ENCODE measurements around the gene ERC2. TPM values are rescaled to one million over a fixed set of nuclear protein-coding genes. Genes with fewer than 3 reads are reported as not detected.

The ERC2 gene
- total and polyA plus RNA-seq, 2 donors (not counting 3 experiments of a cell fraction or from before 2014, with no cell fraction given): 5.6 to 15.5 TPM

GRCh38 chr3:55884491-55885285, 583.6 kb downstream of the ERC2 start:
- no TSS peak for BruUV-seq (replicated peaks)
- Histone ChIP-seq H3K27me3 (ENCODE audit: control insufficient read depth in 2 of 2, insufficient read depth in 2 of 2, low read length in 2 of 2) (no peaks in the 10 kb centered on the region), H3K9me3 (replicated peaks; ENCODE audit: control insufficient read depth, insufficient read depth, low read length) (no peaks in the 10 kb centered on the region), H3K9ac (replicated peaks; ENCODE audit: extremely low read depth, insufficient read depth, low read length) (no peak overlapping the region), H4K20me1 (replicated peaks; ENCODE audit: control insufficient read depth, extremely low read depth, insufficient read depth, low read length) (no peaks in the 10 kb centered on the region), H3K4me1 (ENCODE audit: control insufficient read depth, extremely low read depth, insufficient read depth, low read length) (peaks cover 15% of the 10 kb centered on the region), H3K36me3 (ENCODE audit: control insufficient read depth in 2 of 2, extremely low read depth in 1 of 2, insufficient read depth in 2 of 2, low read length in 2 of 2) (no peaks in the 10 kb centered on the region), H3K27ac (ENCODE audit: insufficient read depth, low read depth, low read length) (no peak overlapping the region), H2AFZ (ENCODE audit: low read depth, low read length) (no peak overlapping the region), H3K4me3 (replicated peaks in 1 of 3; ENCODE audit: insufficient read depth in 1 of 3, low read depth in 1 of 3, low read length in 3 of 3) (no peak overlapping the region), H3K4me2 (ENCODE audit: insufficient read depth, low read length) (no peak overlapping the region), H3K79me2 (ENCODE audit: control insufficient read depth, insufficient read depth, low read length) (no peaks in the 10 kb centered on the region), H3K9me1 (replicated peaks; ENCODE audit: control insufficient read depth, extremely low read depth, insufficient read depth, low read length) (no peaks in the 10 kb centered on the region)
- dilution Hi-C loops (cut with MboI; ENCODE audit: extremely low pct_ligation_motif_present, low sequenced_read_pairs) (no loop called here), intact Hi-C loops (cut with micrococcal nuclease) (loop anchor here (10.0 kb wide), 1 partner anchor 250 kb away; no protein-coding TSS in a partner anchor)
- TF ChIP-seq EZH2 (IDR thresholded peaks at IDR 0.05; ENCODE audit: borderline replicate concordance, low read depth, low read length, severe bottlenecking): no peak
- no peak for TF ChIP-seq POLR2A (IDR thresholded peaks at IDR 0.05; ENCODE audit: low read depth, low read length)
- TF ChIP-seq MYC (IDR thresholded peaks at IDR 0.05; ENCODE audit: low read depth, low read length): no peak
- no peak for TF ChIP-seq POLR2AphosphoS5 (IDR thresholded peaks at IDR 0.05; ENCODE audit: insufficient read depth, low read depth, low read length)
- TF ChIP-seq, protein P1, sequence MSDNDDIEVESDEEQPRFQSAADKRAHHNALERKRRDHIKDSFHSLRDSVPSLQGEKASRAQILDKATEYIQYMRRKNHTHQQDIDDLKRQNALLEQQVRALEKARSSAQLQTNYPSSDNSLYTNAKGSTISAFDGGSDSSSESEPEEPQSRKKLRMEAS (IDR thresholded peaks at IDR 0.05; ENCODE audit: insufficient read depth, insufficient read length): no peak
- no peak for TF ChIP-seq FOS (IDR thresholded peaks at IDR 0.05; ENCODE audit: borderline replicate concordance, insufficient read depth, low read length)
- TF ChIP-seq GATA2 (IDR thresholded peaks at IDR 0.05; ENCODE audit: insufficient read depth, insufficient read length, low read depth, low read length): no peak
- TF ChIP-seq JUN (IDR thresholded peaks at IDR 0.05; ENCODE audit: borderline replicate concordance, insufficient read depth, insufficient read length, low read depth): no peak
- no peak for TF ChIP-seq CTCF (IDR thresholded peaks at IDR 0.05; ENCODE audit: extremely low read depth in 1 of 2, insufficient read depth in 1 of 2, low read depth in 1 of 2, low read length in 2 of 2)
- CTCF ChIA-PET: no interaction called here
- POLR2A ChIA-PET: no interaction called here
- DNase-seq (ENCODE audit: low read depth, low spot score) (no peak), FAIRE-seq (no peak)
